ENCODE data around the gene ITGB6.

DNA sequence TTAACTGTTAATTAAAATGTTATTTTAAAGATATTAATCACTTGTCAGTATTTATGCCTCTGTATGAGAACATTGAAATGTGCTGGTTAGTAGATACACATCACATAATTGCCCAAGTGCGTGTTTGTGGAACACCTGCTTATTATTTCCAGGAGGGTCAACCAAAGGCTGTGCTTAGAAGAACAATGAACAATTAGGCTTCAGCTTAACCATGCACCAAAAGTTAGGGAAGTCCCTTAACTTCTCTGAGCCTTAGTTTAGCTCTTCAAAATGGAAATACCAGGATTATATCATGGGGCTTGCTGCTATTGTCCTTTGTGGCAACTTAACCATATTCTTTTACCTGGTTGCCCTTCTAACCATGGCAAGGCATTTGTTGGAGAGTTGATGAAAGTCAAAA, 94.7 kb downstream of the ITGB6 start:
- no peak for TF ChIP-seq CTCF (IDR thresholded peaks at IDR 0.05; ENCODE audit: borderline replicate concordance, extremely low read depth, low read length, poor library complexity, severe bottlenecking)
- TF ChIP-seq EZH2 (IDR thresholded peaks at IDR 0.05; ENCODE audit: borderline replicate concordance, low read depth, low read length, severe bottlenecking), result no peak
